ENCODE data around the gene CCSER1.

CCSER1 gene
- total RNA-seq, result 0 to 2.9 (median 0.11) reads per million in 9 experiments

GRCh38 chr4:90127223-90127705, at the start of gene CCSER1:
Gene CCSER1, plus strand, starts transcription at chr4:90127394.
- Mint-ChIP-seq H3K4me1 (ENCODE audit: low read depth in 2 of 2) (peaks cover 10 to 13% of the 10 kb centered on the region in 2 donors), H3K36me3 (ENCODE audit: insufficient read depth) (no peaks in the 10 kb centered on the region), H3K9me3 (peaks cover 0 to 2% of the 10 kb centered on the region in 2 donors), H3K27me3 (peaks cover 23 to 37% of the 10 kb centered on the region in 2 donors), H3K27ac (peak within 1 kb of the TSS; percentile 28 to 67), H3K4me3 (peak within 1 kb of the TSS; percentile 58 to 72)
- peak; percentile 64 for ATAC-seq (replicated peaks)
- DNase-seq, result peak in 1 of 3 experiments; percentile 8

- H3K4me3 Mint-ChIP-seq, result no peak overlapping the region
- peaks cover 0 to 6% of the 10 kb centered on the region in 2 donors for H3K9me3 Mint-ChIP-seq
- ATAC-seq (replicated peaks) (no peak), DNase-seq (no peak)
- no peaks in the 10 kb centered on the region for H3K36me3 Mint-ChIP-seq (ENCODE audit: insufficient read depth)
- H3K27me3 Mint-ChIP-seq, result no peaks in the 10 kb centered on the region
- no peaks in the 10 kb centered on the region for H3K4me1 Mint-ChIP-seq (ENCODE audit: low read depth in 2 of 2)
- H3K27ac Mint-ChIP-seq, result no peak overlapping the region
Observed at GRCh38 chr4:90078440-90078839, 48.8 kb upstream of the CCSER1 start.

DNA sequence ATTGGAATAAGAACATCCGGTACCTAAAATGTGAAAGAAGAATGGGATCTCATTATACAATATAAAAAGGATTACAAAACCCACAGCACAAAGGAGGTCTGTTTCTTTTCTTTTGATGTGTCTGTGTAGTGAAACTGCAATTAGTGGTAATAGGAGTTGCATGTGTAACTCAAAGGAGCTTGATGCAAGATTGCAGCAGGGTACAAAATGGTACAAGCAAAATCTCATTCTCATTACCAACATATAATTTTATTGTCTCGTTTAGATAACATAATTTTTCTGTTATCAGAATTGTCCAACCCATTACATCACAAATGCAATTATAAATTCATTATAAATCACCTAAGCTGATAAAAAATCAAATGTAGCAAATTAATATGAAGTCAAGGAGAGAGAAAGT, 47.1 kb upstream of the CCSER1 start:
- no peaks in the 10 kb centered on the region for H3K4me1 Mint-ChIP-seq (ENCODE audit: low read depth in 2 of 2)
- no peak overlapping the region for H3K27ac Mint-ChIP-seq
- no peak overlapping the region for H3K4me3 Mint-ChIP-seq
- peaks cover 0 to 4% of the 10 kb centered on the region in 2 donors for H3K9me3 Mint-ChIP-seq
- no peak for DNase-seq
- H3K36me3 Mint-ChIP-seq (ENCODE audit: insufficient read depth), result no peaks in the 10 kb centered on the region
- H3K27me3 Mint-ChIP-seq, result no peaks in the 10 kb centered on the region
- ATAC-seq (replicated peaks), result no peak

DNA sequence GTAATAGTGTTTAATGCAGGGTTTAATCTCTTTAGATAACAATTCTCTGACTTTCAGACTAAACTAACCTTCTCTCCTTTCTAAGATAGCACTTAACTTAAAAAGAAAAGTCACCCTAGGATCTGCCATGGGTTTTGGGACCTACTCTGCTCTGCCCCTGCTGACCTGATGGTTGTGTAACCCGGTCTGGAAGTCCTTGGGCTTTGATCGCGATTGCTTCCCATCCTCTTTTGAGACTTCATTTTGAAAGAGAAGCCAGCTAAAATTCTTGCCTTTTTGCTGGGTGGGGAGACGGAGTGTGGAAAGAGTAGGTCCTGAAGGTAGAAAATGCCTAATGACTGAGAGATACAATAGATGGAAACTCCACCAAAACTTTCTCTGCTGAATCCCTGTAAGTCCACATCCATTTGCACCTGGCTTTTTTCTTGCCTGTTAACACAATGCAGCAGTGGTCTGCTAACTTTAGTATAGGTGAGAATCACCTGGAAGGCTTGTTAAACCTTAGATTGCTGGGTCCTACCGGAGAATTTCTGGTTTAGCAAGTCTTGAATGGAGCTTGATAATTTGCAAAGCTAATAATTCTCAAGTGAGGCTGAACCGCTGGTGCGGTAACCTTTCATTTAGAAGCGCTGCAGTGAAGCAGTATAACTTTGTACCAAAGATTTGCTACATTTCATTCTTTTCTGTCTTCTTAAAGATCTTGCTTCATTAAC, 45.6 kb upstream of the CCSER1 start:
- Mint-ChIP-seq H3K36me3 (ENCODE audit: insufficient read depth) (no peaks in the 10 kb centered on the region), H3K4me3 (no peak overlapping the region), H3K9me3 (peaks cover 0 to 3% of the 10 kb centered on the region in 2 donors), H3K27ac (no peak overlapping the region), H3K27me3 (no peaks in the 10 kb centered on the region), H3K4me1 (ENCODE audit: low read depth in 2 of 2) (no peaks in the 10 kb centered on the region)
- no peak for DNase-seq
- ATAC-seq (replicated peaks), result no peak

- no peaks in the 10 kb centered on the region for H3K4me1 Mint-ChIP-seq (ENCODE audit: low read depth in 2 of 2)
- no peaks in the 10 kb centered on the region for H3K36me3 Mint-ChIP-seq (ENCODE audit: insufficient read depth)
- no peak overlapping the region for H3K4me3 Mint-ChIP-seq
- no peaks in the 10 kb centered on the region for H3K27me3 Mint-ChIP-seq
- no peak overlapping the region for H3K27ac Mint-ChIP-seq
- H3K9me3 Mint-ChIP-seq, result peaks cover 0 to 3% of the 10 kb centered on the region in 2 donors
- no peak for DNase-seq
- ATAC-seq (replicated peaks), result no peak
Observed at GRCh38 chr4:90082449-90082848, 44.7 kb upstream of the CCSER1 start.

DNA sequence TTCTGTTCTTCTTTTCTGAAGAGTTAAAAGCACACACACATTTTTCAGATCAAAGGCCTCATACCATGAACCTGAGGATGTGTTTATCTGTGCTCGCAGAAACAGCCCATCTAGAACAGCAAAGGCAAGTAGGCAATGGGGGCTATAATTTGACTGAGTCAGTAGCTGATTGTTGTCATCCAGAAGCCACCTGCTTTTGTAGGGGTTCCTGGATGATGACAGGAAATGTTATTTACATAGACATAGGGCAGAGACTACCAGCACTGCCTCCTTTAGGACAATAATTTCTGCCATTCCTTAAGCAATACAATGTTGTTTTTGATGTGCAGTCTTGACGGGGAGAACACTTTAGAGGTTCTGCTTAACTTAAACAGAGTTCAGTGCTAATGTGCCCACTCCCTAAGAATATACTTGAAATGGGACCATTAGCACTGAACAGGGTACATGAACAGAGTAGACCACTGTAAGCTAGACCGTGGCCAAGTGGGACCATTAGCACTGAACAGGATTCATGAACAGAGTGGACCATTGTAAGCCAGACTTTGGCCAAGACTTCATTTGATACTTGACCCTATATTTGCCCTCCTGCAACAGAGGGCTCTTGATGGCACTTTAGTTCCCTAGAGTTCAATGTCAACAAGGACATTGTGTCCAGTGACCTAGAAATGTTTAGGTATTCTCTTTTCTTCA, 42.8 kb upstream of the CCSER1 start:
- ATAC-seq (replicated peaks) (no peak), DNase-seq (no peak)
- no peak overlapping the region for H3K4me3 Mint-ChIP-seq
- H3K9me3 Mint-ChIP-seq, result no peaks in the 10 kb centered on the region
- no peaks in the 10 kb centered on the region for H3K36me3 Mint-ChIP-seq (ENCODE audit: insufficient read depth)
- no peaks in the 10 kb centered on the region for H3K27me3 Mint-ChIP-seq
- H3K4me1 Mint-ChIP-seq (ENCODE audit: low read depth in 2 of 2), result no peaks in the 10 kb centered on the region
- no peak overlapping the region for H3K27ac Mint-ChIP-seq

DNA sequence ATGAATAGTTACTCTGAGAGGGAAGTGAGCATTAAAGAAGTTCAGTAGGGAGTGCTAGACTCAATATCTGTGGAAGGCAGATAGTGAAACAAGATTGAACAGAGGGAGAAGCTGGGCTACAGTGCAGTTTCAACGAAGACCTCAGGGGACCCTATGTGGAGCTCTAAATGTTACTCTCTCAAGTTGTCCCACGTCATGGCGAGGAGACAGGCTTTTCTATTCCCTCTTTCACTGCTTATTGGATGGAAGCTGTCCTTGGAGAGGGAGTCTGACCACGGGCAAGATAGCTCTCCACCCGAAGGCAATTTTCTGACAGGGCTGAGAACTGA, 42.3 kb upstream of the CCSER1 start:
- ATAC-seq (replicated peaks), result no peak

GRCh38 chr4:90093526-90093925, 33.7 kb upstream of the CCSER1 start:
- H3K4me3 Mint-ChIP-seq, result no peak overlapping the region
- ATAC-seq (replicated peaks) (no peak), DNase-seq (no peak)
- no peaks in the 10 kb centered on the region for H3K27me3 Mint-ChIP-seq
- H3K9me3 Mint-ChIP-seq, result peaks cover 0 to 3% of the 10 kb centered on the region in 2 donors
- no peaks in the 10 kb centered on the region for H3K4me1 Mint-ChIP-seq (ENCODE audit: low read depth in 2 of 2)
- no peaks in the 10 kb centered on the region for H3K36me3 Mint-ChIP-seq (ENCODE audit: insufficient read depth)
- no peak overlapping the region for H3K27ac Mint-ChIP-seq

More for the DNA sequence above, 42.3 kb upstream of the CCSER1 start:
- Mint-ChIP-seq H3K27me3 (no peaks in the 10 kb centered on the region), H3K4me1 (ENCODE audit: low read depth in 2 of 2) (no peaks in the 10 kb centered on the region), H3K27ac (no peak overlapping the region), H3K9me3 (no peaks in the 10 kb centered on the region), H3K4me3 (no peak overlapping the region), H3K36me3 (ENCODE audit: insufficient read depth) (no peaks in the 10 kb centered on the region)
- no peak for DNase-seq

DNA sequence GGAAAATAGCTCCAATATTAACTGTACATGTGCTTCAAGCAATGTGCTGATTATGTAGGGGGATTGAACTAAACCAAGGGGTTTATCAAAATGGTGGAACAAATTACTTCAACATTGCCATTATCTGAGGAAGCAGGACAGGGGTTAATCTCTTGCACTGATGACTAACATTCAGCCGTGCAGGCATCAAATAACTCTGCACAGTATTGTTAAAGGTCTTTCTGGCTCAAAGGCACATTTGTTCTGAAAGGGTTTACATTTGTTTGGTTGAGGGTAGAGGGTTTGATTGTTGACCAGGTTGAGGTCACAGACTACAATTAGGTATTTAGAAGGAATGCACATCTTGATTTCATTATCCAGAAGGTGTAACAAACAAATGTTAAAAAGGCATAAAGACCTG, 32.2 kb upstream of the CCSER1 start:
- ATAC-seq (replicated peaks) (no peak), DNase-seq (no peak)
- Mint-ChIP-seq H3K36me3 (ENCODE audit: insufficient read depth) (no peaks in the 10 kb centered on the region), H3K9me3 (peaks cover 0 to 4% of the 10 kb centered on the region in 2 donors), H3K27me3 (no peaks in the 10 kb centered on the region), H3K27ac (no peak overlapping the region), H3K4me1 (ENCODE audit: low read depth in 2 of 2) (no peaks in the 10 kb centered on the region), H3K4me3 (no peak overlapping the region)

GRCh38 chr4:90099812-90100211, 27.4 kb upstream of the CCSER1 start:
- Mint-ChIP-seq H3K9me3 (peaks cover 4 to 5% of the 10 kb centered on the region in 2 donors), H3K4me1 (ENCODE audit: low read depth in 2 of 2) (no peaks in the 10 kb centered on the region), H3K27ac (no peak overlapping the region), H3K36me3 (ENCODE audit: insufficient read depth) (no peaks in the 10 kb centered on the region), H3K4me3 (no peak overlapping the region), H3K27me3 (no peaks in the 10 kb centered on the region)
- ATAC-seq (replicated peaks) (peak; percentile 16), DNase-seq (no peak)

GRCh38 chr4:90103991-90104390, 23.2 kb upstream of the CCSER1 start:
- no peak for DNase-seq
- Mint-ChIP-seq H3K36me3 (ENCODE audit: insufficient read depth) (peaks cover under 1% of the 10 kb centered on the region), H3K27ac (no peak overlapping the region), H3K4me1 (ENCODE audit: low read depth in 2 of 2) (no peaks in the 10 kb centered on the region), H3K9me3 (peaks cover 1 to 5% of the 10 kb centered on the region in 2 donors), H3K27me3 (no peaks in the 10 kb centered on the region), H3K4me3 (no peak overlapping the region)
- no peak for ATAC-seq (replicated peaks)

DNA sequence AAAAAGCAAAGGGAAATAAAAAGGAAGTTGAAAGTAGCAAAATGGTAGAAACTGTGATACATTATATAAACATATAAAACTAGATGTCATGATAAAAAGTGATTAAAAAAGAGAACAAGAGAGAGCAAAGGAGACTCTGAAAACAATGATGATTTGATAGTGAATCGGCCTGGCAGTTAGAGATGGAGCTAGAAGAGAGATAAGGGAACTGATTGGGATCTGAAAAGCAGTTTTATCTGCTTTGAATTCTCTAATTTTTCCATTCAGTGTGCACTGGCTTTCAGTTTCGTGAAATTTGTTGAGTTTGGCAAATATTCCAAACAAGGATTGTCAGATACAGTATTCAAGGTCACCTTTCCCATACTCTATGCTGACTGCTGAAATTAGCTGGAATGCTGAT, 21.9 kb upstream of the CCSER1 start:
- Mint-ChIP-seq H3K4me3 (no peak overlapping the region), H3K36me3 (ENCODE audit: insufficient read depth) (peaks cover 3% of the 10 kb centered on the region), H3K9me3 (peaks cover 0 to 5% of the 10 kb centered on the region in 2 donors), H3K4me1 (ENCODE audit: low read depth in 2 of 2) (no peaks in the 10 kb centered on the region), H3K27me3 (no peaks in the 10 kb centered on the region), H3K27ac (no peak overlapping the region)
- no peak for DNase-seq
- no peak for ATAC-seq (replicated peaks)

GRCh38 chr4:90112715-90113114, 14.5 kb upstream of the CCSER1 start:
- no peak for ATAC-seq (replicated peaks)
- no peak for DNase-seq
- Mint-ChIP-seq H3K36me3 (ENCODE audit: insufficient read depth) (peaks cover 3% of the 10 kb centered on the region), H3K4me3 (no peak overlapping the region), H3K27me3 (no peaks in the 10 kb centered on the region), H3K9me3 (peaks cover 0 to 3% of the 10 kb centered on the region in 2 donors), H3K4me1 (ENCODE audit: low read depth in 2 of 2) (no peaks in the 10 kb centered on the region), H3K27ac (no peak overlapping the region)

DNA sequence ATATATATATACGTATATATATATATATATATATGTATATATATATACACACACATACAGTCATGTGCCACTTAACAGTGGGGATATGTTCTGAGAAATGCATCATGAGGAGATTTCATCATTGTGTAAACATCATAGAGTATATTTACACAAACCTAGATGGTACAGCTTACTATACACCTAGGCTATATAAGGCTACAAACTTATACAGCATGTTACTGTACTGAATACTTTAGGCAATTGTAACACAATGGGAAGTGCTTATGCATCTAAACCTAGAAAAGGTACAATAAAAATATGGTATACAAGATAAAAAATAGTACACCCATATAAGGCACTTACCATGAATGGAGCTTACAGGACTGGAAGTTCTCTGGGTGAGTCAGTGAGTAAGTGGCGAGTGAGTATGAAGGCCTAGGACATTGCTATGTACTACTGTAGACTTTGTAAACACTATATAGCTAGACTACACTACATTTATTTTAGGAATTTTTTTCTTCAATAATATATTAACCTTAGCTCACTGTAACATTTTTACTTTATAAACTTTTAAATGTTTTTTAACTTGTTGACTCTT, 13.2 kb upstream of the CCSER1 start:
- ATAC-seq (replicated peaks) (no peak), DNase-seq (no peak)
- no peaks in the 10 kb centered on the region for H3K4me1 Mint-ChIP-seq (ENCODE audit: low read depth in 2 of 2)
- peaks cover 0 to 3% of the 10 kb centered on the region in 2 donors for H3K9me3 Mint-ChIP-seq
- peaks cover 2% of the 10 kb centered on the region for H3K36me3 Mint-ChIP-seq (ENCODE audit: insufficient read depth)
- no peak overlapping the region for H3K27ac Mint-ChIP-seq
- no peaks in the 10 kb centered on the region for H3K27me3 Mint-ChIP-seq
- no peak overlapping the region for H3K4me3 Mint-ChIP-seq

Data from effector memory CD8-positive, alpha-beta T cell (primary cell).